Gastroesophageal sphincter (tissue), 3 donors: Measurements from ENCODE around the gene RHBG.

Experiments
- EP300 ChIP-seq: sonication (generic); formaldehyde crosslinking; IDR thresholded peaks from one replicate; pipeline ENCODE4 v1.6.1; 2017; ENCODE audit warnings: antibody characterized with exemption, mild to moderate bottlenecking
- POLR2AphosphoS5 ChIP-seq: sonication (generic); formaldehyde crosslinking; IDR thresholded peaks from one replicate; pipeline ENCODE4 v1.6.1; 2017; ENCODE audit warnings: antibody characterized with exemption
- TF ChIP-seq, protein P1 (sequence below), 4 experiments: fragments of 200-600 bp in 2 of 4; fragments of 450-650 bp in 2 of 4; sonication (generic) in 1 of 4; IDR thresholded peaks; one replicate each; pipeline ENCODE4 v1.5.1; 2017 to 2019; ENCODE audit warnings: antibody characterized with exemption in 4 of 4, mild to moderate bottlenecking in 2 of 4, moderate library complexity in 2 of 4

DNA sequence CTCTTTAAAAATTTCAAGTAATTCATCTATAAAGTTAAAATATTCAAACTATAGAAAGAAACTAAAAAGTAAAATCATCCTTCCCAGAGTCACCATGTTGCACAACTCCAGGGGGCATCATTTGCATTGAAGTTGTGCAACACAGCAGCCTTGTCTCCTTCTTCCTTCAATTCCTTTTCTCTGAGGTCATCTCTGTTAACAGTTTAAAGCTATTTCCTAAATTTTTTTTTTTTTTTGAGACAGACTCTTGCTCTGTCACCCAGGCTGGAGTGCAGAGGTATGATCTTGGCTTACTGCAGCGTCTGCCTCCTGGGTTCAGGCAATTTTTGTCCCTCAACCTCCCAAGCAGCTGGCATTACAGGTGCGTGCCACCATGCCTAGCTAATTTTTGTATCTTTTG, 7.1 kb downstream of the RHBG start:
- TF ChIP-seq, protein P1, sequence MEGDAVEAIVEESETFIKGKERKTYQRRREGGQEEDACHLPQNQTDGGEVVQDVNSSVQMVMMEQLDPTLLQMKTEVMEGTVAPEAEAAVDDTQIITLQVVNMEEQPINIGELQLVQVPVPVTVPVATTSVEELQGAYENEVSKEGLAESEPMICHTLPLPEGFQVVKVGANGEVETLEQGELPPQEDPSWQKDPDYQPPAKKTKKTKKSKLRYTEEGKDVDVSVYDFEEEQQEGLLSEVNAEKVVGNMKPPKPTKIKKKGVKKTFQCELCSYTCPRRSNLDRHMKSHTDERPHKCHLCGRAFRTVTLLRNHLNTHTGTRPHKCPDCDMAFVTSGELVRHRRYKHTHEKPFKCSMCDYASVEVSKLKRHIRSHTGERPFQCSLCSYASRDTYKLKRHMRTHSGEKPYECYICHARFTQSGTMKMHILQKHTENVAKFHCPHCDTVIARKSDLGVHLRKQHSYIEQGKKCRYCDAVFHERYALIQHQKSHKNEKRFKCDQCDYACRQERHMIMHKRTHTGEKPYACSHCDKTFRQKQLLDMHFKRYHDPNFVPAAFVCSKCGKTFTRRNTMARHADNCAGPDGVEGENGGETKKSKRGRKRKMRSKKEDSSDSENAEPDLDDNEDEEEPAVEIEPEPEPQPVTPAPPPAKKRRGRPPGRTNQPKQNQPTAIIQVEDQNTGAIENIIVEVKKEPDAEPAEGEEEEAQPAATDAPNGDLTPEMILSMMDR (IDR thresholded peaks at IDR 0.05) = no peak
- no peak for TF ChIP-seq POLR2AphosphoS5
- TF ChIP-seq EP300 = no peak
